HL-60 (cell line): ENCODE data around the gene PTPRF.

ENCODE experiments used
- CTCF ChIP-seq: IDR thresholded peaks from one replicate; pipeline ENCODE4 v1.5.1; 2011; ENCODE audit warnings: low read length, control low read depth, inconsistent platforms; ENCODE audit not compliant: insufficient read depth
- POLR2AphosphoS5 ChIP-seq: IDR thresholded peaks from 2 replicates; pipeline ENCODE4 v1.6.1; 2012; ENCODE audit warnings: low read depth
- TF ChIP-seq, protein P1 (sequence below): IDR thresholded peaks from 2 replicates; pipeline ENCODE4 v1.6.1; 2012; ENCODE audit warnings: low read depth; ENCODE audit not compliant: insufficient replicate concordance

- TF ChIP-seq CTCF (no peak), POLR2AphosphoS5 (no peak)
- TF ChIP-seq, protein P1, sequence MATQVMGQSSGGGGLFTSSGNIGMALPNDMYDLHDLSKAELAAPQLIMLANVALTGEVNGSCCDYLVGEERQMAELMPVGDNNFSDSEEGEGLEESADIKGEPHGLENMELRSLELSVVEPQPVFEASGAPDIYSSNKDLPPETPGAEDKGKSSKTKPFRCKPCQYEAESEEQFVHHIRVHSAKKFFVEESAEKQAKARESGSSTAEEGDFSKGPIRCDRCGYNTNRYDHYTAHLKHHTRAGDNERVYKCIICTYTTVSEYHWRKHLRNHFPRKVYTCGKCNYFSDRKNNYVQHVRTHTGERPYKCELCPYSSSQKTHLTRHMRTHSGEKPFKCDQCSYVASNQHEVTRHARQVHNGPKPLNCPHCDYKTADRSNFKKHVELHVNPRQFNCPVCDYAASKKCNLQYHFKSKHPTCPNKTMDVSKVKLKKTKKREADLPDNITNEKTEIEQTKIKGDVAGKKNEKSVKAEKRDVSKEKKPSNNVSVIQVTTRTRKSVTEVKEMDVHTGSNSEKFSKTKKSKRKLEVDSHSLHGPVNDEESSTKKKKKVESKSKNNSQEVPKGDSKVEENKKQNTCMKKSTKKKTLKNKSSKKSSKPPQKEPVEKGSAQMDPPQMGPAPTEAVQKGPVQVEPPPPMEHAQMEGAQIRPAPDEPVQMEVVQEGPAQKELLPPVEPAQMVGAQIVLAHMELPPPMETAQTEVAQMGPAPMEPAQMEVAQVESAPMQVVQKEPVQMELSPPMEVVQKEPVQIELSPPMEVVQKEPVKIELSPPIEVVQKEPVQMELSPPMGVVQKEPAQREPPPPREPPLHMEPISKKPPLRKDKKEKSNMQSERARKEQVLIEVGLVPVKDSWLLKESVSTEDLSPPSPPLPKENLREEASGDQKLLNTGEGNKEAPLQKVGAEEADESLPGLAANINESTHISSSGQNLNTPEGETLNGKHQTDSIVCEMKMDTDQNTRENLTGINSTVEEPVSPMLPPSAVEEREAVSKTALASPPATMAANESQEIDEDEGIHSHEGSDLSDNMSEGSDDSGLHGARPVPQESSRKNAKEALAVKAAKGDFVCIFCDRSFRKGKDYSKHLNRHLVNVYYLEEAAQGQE = no peak
Observed at GRCh38 chr1:43505077-43505780, 25.5 kb upstream of the PTPRF start.
